ENCODE results near the gene IRF6. TPM values are rescaled to one million over a fixed set of nuclear protein-coding genes. Genes with fewer than 3 reads are reported as not detected.

Gene IRF6
- total RNA-seq, 2 experiments from 2014 or later, result 0.16 to 0.21 TPM

DNA sequence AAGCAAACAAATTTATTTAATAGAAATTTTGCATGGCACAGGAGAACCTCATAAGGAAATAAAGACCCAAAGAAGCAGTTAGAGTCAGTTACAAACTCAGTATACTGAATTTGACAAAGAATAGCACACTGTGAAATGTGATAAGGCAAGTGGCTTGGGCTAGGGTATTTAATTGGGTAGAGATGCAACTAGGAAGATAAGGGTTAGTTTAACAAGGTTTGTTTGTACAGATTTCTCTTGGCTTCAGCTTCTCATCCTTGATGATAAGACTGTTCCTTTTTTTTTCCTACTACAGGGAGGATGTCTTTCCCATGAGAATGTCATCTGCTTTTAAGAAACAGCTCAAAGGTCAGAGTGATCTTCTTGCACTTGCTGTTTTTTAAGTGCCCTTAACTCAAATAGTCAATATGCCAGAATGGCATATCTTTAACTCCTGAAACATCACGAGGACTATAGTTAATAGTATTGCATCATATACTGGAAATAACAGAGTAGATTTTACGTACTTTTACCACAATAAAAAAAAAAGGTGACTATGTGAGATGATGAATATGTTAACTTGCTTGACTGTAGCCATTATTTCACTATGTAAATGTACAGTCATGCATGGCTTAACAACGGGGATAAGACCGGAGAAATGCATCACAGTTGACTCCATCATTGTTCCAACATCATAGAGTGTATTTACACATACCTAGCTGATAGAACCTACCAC, 59.3 kb downstream of the IRF6 start:
- H3K36me3 Mint-ChIP-seq (ENCODE audit: low read depth), result no peaks in the 10 kb centered on the region
- peaks cover 55% of the 10 kb centered on the region for H3K4me1 Mint-ChIP-seq (ENCODE audit: low read depth)
- DNase-seq, result no peak
- no peak overlapping the region for H3K27ac Mint-ChIP-seq
- no peaks in the 10 kb centered on the region for H3K27me3 Mint-ChIP-seq (ENCODE audit: low read depth)
- H3K4me3 Mint-ChIP-seq, result no peak overlapping the region
- no peak for ATAC-seq
- ChIA-PET CTCF (interaction anchor here (0.6 to 3.1 kb wide), 8 partner anchors 15 to 176 kb away, joined by 3 to 19 read pairs (median 4); partner anchors contain the start of gene LAMB3), POLR2A (no interaction called here)
- no peaks in the 10 kb centered on the region for H3K9me3 Mint-ChIP-seq (ENCODE audit: insufficient read depth)

DNA sequence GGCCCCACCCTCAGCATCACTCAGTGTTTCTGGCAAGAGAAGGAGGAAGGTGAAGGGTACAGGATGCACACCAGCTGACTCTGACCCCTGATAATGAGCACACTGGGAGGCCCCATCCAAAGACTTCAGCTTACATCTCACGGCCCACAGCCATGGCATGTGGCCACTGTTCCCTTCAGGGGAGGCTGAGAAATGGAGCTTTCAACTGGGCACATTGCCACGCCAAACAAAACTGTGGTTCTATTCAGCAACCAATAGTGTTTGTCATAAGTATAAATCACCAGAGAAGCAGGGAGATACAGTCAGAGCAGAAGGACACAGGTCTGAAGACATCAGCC, 62.8 kb downstream of the IRF6 start:
- H3K27me3 Mint-ChIP-seq (ENCODE audit: low read depth), result no peaks in the 10 kb centered on the region
- H3K9me3 Mint-ChIP-seq (ENCODE audit: insufficient read depth), result no peaks in the 10 kb centered on the region
- no peaks in the 10 kb centered on the region for H3K36me3 Mint-ChIP-seq (ENCODE audit: low read depth)
- ChIA-PET CTCF (interaction anchor here (0.8 to 1.9 kb wide), 6 partner anchors 26 to 177 kb away, joined by 3 to 7 read pairs (median 4); no protein-coding TSS in a partner anchor), POLR2A (no interaction called here)
- peaks cover 30% of the 10 kb centered on the region for H3K4me1 Mint-ChIP-seq (ENCODE audit: low read depth)
- ATAC-seq (no peak), DNase-seq (no peak)
- peak overlapping the region; percentile 11 for H3K27ac Mint-ChIP-seq
- no peak overlapping the region for H3K4me3 Mint-ChIP-seq

DNA sequence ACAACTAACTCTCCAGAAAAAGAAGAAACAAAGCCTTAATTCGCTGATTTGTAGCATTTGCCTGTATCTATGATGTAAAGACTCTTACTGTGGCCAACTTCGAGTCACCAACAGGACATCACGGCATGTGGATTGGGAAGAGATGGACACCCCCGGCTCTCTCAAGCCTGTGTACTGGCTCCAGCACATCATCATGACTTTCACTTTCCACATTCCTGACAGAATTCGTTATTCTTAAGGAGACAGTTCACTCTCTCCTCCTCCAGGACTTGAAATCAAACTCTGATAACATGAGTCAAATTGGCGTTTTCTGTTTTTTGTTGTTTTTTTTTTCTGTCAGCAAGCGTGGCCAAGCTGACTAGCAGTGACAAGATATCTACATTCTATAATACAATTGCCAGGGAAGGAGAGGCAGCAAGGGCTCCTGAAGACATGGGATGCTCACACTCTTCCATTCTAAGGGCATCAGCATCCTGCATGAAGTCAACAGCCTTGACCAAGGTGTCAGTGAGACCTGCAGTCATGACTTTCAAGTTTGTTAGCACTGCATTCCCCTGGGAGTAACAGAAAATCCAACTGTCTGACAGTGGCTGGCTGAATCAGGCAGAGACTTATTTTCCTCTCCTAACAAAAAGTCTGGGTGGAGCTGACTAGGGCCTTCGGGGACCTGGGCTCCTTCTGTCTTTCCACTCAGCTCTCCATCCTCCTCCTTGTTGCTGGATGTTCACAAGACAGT, 63.4 kb downstream of the IRF6 start:
- ChIA-PET POLR2A (no interaction called here), CTCF (interaction anchor here (0.8 to 1.9 kb wide), 5 partner anchors 45 to 177 kb away, joined by 3 to 7 read pairs (median 3); no protein-coding TSS in a partner anchor)
- Mint-ChIP-seq H3K36me3 (ENCODE audit: low read depth) (no peaks in the 10 kb centered on the region), H3K27me3 (ENCODE audit: low read depth) (no peaks in the 10 kb centered on the region), H3K4me1 (ENCODE audit: low read depth) (peaks cover 24% of the 10 kb centered on the region), H3K27ac (no peak overlapping the region), H3K4me3 (no peak overlapping the region), H3K9me3 (ENCODE audit: insufficient read depth) (no peaks in the 10 kb centered on the region)
- no peak for ATAC-seq
- no peak for DNase-seq

DNA sequence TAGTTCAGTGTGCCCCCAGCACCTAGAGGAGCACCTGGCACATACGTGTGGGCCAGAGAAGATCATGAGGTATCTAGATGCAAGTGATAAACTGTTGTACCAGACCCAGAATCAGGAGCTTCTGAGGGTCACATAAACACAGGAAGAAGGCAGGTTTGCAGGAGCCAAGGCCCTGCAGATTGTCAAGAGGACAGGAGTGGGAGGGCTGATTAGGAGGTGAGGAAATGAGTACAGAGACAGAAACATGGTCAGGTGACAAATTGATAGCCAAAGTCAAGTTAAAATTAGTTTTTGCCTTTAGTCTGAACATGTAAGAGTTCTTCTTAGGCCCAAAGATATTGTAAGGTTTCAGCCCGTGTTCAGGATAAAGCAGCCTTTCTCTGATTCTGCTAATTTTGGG, 64.1 kb downstream of the IRF6 start:
- DNase-seq (no peak), ATAC-seq (no peak)
- H3K27me3 Mint-ChIP-seq (ENCODE audit: low read depth), result no peaks in the 10 kb centered on the region
- H3K36me3 Mint-ChIP-seq (ENCODE audit: low read depth), result no peaks in the 10 kb centered on the region
- H3K9me3 Mint-ChIP-seq (ENCODE audit: insufficient read depth), result no peaks in the 10 kb centered on the region
- no peak overlapping the region for H3K4me3 Mint-ChIP-seq
- POLR2A ChIA-PET, result no interaction called here
- CTCF ChIA-PET, result no interaction called here
- H3K27ac Mint-ChIP-seq, result no peak overlapping the region
- peaks cover 19% of the 10 kb centered on the region for H3K4me1 Mint-ChIP-seq (ENCODE audit: low read depth)

DNA sequence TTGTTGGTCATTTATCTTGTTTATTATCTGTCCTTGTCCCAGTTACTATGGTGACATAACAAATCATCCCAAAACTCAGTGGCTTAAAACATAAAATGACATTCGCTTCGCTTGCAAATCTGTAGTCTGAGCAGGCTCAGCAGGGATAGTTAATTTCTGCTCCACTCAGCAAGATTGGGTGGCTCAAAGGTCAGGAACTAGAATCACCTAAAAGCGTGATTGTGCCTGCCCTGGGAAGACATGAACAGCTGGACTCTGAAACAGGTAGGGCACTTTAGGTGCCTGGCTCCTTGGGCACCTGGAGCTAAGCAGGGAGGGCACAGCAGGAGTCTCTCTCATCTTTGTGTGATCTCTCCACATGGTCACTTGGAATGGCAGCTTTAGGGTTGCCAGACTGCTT, 64.7 kb downstream of the IRF6 start:
- Mint-ChIP-seq H3K36me3 (ENCODE audit: low read depth) (no peaks in the 10 kb centered on the region), H3K4me1 (ENCODE audit: low read depth) (peaks cover 14% of the 10 kb centered on the region), H3K9me3 (ENCODE audit: insufficient read depth) (no peaks in the 10 kb centered on the region), H3K27me3 (ENCODE audit: low read depth) (no peaks in the 10 kb centered on the region), H3K27ac (no peak overlapping the region), H3K4me3 (no peak overlapping the region)
- DNase-seq (no peak), ATAC-seq (no peak)
- ChIA-PET POLR2A (no interaction called here), CTCF (interaction anchor here (0.8 kb wide), 1 partner anchor 13 kb away, joined by 4 read pairs; no protein-coding TSS in a partner anchor)

DNA sequence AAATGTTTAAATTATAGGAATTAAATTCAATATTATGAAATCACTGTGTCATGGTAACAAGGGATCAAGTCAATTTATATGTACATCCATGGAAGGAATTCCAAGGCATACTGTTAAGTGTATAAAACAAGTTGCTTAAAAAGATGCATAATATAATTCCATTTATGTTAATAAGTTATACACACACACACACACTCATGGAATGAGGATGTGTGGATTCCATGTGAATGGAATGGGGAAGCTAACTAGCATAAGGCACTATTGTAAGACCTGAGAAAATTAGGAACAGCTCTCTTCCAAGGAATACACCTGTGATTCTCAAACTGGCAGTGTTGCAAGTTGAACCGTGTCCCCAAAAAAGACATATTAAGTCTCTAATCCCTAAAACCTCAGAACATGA, 67.7 kb downstream of the IRF6 start:
- ATAC-seq, result no peak

DNA sequence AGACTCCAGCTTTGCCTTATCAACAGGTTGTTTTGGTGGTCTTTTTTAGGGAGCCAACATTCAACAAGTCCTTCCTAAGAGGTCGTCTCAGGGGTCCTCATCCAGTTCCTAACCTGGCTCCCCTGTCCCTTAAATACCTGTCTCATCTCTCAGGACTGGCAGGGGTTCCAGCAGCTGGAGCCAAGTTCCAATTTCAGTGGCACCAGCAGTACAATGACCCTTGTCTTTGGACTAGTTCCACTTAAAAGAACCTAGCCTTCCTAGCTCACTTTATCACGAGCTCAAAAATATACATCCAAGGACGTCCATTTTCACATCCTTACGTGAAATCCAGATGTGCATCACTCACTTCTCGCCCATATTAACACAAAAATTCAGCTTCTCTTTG, 68.8 kb downstream of the IRF6 start:
- ChIA-PET CTCF (interaction anchor here (1.2 to 3.2 kb wide), 6 partner anchors 9 to 170 kb away, joined by 3 to 16 read pairs (median 6); no protein-coding TSS in a partner anchor), POLR2A (no interaction called here)
- H3K27ac Mint-ChIP-seq, result no peak overlapping the region
- no peak for DNase-seq
- peaks cover 7% of the 10 kb centered on the region for H3K4me1 Mint-ChIP-seq (ENCODE audit: low read depth)
- H3K36me3 Mint-ChIP-seq (ENCODE audit: low read depth), result no peaks in the 10 kb centered on the region
- H3K27me3 Mint-ChIP-seq (ENCODE audit: low read depth), result no peaks in the 10 kb centered on the region
- no peaks in the 10 kb centered on the region for H3K9me3 Mint-ChIP-seq (ENCODE audit: insufficient read depth)
- ATAC-seq, result no peak
- H3K4me3 Mint-ChIP-seq, result no peak overlapping the region

More for the DNA sequence above, 67.7 kb downstream of the IRF6 start:
- no peak for DNase-seq
- ChIA-PET POLR2A (no interaction called here), CTCF (interaction anchor here (2.7 to 3.2 kb wide), 2 partner anchors 10 to 172 kb away, joined by 7 to 16 read pairs; no protein-coding TSS in a partner anchor)
- Mint-ChIP-seq H3K27me3 (ENCODE audit: low read depth) (no peaks in the 10 kb centered on the region), H3K9me3 (ENCODE audit: insufficient read depth) (no peaks in the 10 kb centered on the region), H3K36me3 (ENCODE audit: low read depth) (no peaks in the 10 kb centered on the region), H3K4me1 (ENCODE audit: low read depth) (peaks cover 14% of the 10 kb centered on the region), H3K27ac (no peak overlapping the region), H3K4me3 (no peak overlapping the region)

DNA sequence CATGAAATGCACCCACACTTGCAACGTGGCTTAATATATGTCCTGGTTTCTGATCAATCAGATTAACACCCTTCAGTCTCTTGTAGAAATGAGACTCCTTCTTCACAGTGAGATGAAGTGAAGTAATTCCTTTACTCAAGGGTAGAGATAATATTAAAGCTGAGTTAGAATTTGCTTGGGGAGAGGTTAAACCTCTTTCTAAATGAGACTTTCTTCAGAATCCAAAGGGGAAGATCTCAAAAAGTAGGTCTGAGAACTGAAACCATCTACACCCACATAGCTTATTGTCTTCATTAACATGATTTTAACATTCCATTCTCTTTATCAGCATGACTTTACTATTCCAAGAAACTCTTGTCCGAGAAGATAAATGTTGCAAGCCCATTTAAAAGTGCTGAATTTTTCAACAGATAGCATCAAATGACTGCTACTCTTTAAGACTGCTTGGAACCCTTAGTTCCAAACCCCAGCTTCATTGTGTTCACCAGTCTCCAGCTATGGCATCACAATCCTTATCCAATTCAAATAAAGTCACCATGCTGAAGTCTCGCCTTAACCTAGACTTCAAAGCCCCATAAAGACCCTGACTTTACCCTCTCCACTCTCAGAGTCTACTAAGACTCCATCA, 69.3 kb downstream of the IRF6 start:
- no peaks in the 10 kb centered on the region for H3K27me3 Mint-ChIP-seq (ENCODE audit: low read depth)
- no peak overlapping the region for H3K27ac Mint-ChIP-seq
- H3K9me3 Mint-ChIP-seq (ENCODE audit: insufficient read depth), result no peaks in the 10 kb centered on the region
- no peak overlapping the region for H3K4me3 Mint-ChIP-seq
- CTCF ChIA-PET, result interaction anchor here (1.2 to 3.2 kb wide), 7 partner anchors 8 to 170 kb away, joined by 3 to 16 read pairs (median 6); no protein-coding TSS in a partner anchor
- POLR2A ChIA-PET, result no interaction called here
- ATAC-seq (no peak), DNase-seq (no peak)
- no peaks in the 10 kb centered on the region for H3K36me3 Mint-ChIP-seq (ENCODE audit: low read depth)
- peaks cover 3% of the 10 kb centered on the region for H3K4me1 Mint-ChIP-seq (ENCODE audit: low read depth)

Other genes with a start within 250 kb of the IRF6 start
- not detected for gene CAMK1G, start 222.4 kb downstream of the IRF6 start, total RNA-seq
- under 1 TPM; 0.78 to 0.84 TPM for gene LAMB3, start 153.7 kb downstream of the IRF6 start, total RNA-seq
- gene G0S2, start 130.7 kb downstream of the IRF6 start, total RNA-seq, result not detected
- not detected for gene HSD11B1, start 101.3 kb downstream of the IRF6 start, total RNA-seq
- gene TRAF3IP3, start 50.1 kb downstream of the IRF6 start, total RNA-seq, result 100 to 1,000 TPM; 319 to 322 TPM
- gene C1orf74, start 21.6 kb downstream of the IRF6 start, total RNA-seq, result 1 to 10 TPM; 2.5 to 2.6 TPM
- gene UTP25, start 21.8 kb upstream of the IRF6 start, total RNA-seq, result 1 to 10 TPM; 6.3 to 6.5 TPM
- gene SYT14, start 132.1 kb upstream of the IRF6 start, total RNA-seq, result not detected

Data from activated CD8-positive, alpha-beta T cell treated with anti-CD3 and anti-CD28 coated beads, Interleukin-2, amount 10 ng/mL, durations not matched to agents 7 days and 5 days (primary cell).